Bronchial epithelial cell (primary cell): ENCODE measurements around the gene CD40LG. TPM values are rescaled to one million over a fixed set of nuclear protein-coding genes. Genes with fewer than 3 reads are reported as not detected.
A peak's percentile ranks its signal among the peaks of the same experiment; 100 is the strongest.

ENCODE experiments used
- DNase-seq: peaks from one replicate; pipeline ENCODE4 v3.0.0-alpha.2; 2010; ENCODE audit warnings: low read depth
- FAIRE-seq: peaks from 2 replicates; lab custom pipeline; 2011; peaks lifted over from hg19 to GRCh38; lab: Jason Lieb, UNC
- H3K27me3 ChIP-seq: 2 replicates; pipeline ENCODE4 v1.5.1; 2011; ENCODE audit warnings: low read length; ENCODE audit not compliant: control insufficient read depth, insufficient read depth
- H3K36me3 ChIP-seq: 2 replicates; pipeline ENCODE4 v1.5.1; 2011; ENCODE audit warnings: low read length; ENCODE audit not compliant: control insufficient read depth, insufficient read depth
- H3K4me3 ChIP-seq: 2 replicates; pipeline ENCODE4 v1.5.1; 2011; ENCODE audit warnings: mild to moderate bottlenecking, low read depth, low read length, control low read depth
- CTCF ChIP-seq: IDR thresholded peaks from 2 replicates; pipeline ENCODE4 v1.5.1; 2011; ENCODE audit warnings: mild to moderate bottlenecking, moderate library complexity, low read length, control low read depth, inconsistent platforms; ENCODE audit not compliant: insufficient read depth, severe bottlenecking
- total RNA-seq: library from RNA; depleted of rRNA; stranded (reverse); fragments of >200 nt; gene quantifications from 2 replicates; pipeline ENCODE4 v1.2.1, GENCODE V29; 2014

Gene CD40LG
- total RNA-seq, 1 donor from 2014 or later, result not detected

- DNase-seq, result no peak
- FAIRE-seq, result no peak
- H3K36me3 ChIP-seq, result no peaks in the 10 kb centered on the region
- no peak overlapping the region for H3K4me3 ChIP-seq
- H3K27me3 ChIP-seq, result no peaks in the 10 kb centered on the region
- no peak for TF ChIP-seq CTCF
These were observed 49.2 kb downstream of the CD40LG start for GRCh38 chrX:136697156-136697555.

GRCh38 chrX:136708348-136708747 is 60.4 kb downstream of the CD40LG start:
- Histone ChIP-seq H3K36me3 (no peaks in the 10 kb centered on the region), H3K27me3 (no peaks in the 10 kb centered on the region), H3K4me3 (no peak overlapping the region)
- peak; percentile 21 for DNase-seq
- TF ChIP-seq CTCF, result peak; percentile 19
- FAIRE-seq, result no peak

Other genes with a start within 250 kb of the CD40LG start
- not detected in 2 replicates for gene BRS3, start 160.2 kb upstream of the CD40LG start, total RNA-seq
- gene HTATSF1, start 150.6 kb upstream of the CD40LG start, total RNA-seq, result 38.4 and 43.7 TPM in 2 replicates
- gene VGLL1, start 115.9 kb upstream of the CD40LG start, total RNA-seq, result 0.26 and 0.77 TPM in 2 replicates
- 0.26 and 0.77 TPM in 2 replicates for gene ARHGEF6, start 132.8 kb downstream of the CD40LG start, total RNA-seq
- 99.3 and 115 TPM in 2 replicates for gene RBMX, start 232.6 kb downstream of the CD40LG start, total RNA-seq